A549 (cell line): ENCODE measurements around the gene CCDC138.

Experiments used
- BHLHE40 ChIP-seq: IDR thresholded peaks from 2 replicates; pipeline ENCODE4 v1.6.1; 2012; ENCODE audit warnings: low read depth, low read length, inconsistent platforms
- CHD2 ChIP-seq: fragments of 150-350 bp; IDR thresholded peaks from 2 replicates; pipeline ENCODE4 v1.6.1; 2014; ENCODE audit warnings: low read length; ENCODE audit not compliant: partially characterized antibody
- CTCF ChIP-seq: fragments of >200 bp; sonication (Bioruptor Twin); formaldehyde crosslinking; IDR thresholded peaks from 3 replicates; pipeline ENCODE4 v1.5.1; 2016
- EHMT2 ChIP-seq: fragments of 200-600 bp; sonication (generic); IDR thresholded peaks from 2 replicates; pipeline ENCODE4 v1.6.1; 2016; ENCODE audit warnings: antibody characterized with exemption, low read depth, mild to moderate bottlenecking, moderate library complexity
- EP300 ChIP-seq, 2 experiments: fragments of >200 bp; sonication (Bioruptor Twin); formaldehyde crosslinking; IDR thresholded peaks; 2 replicates in 1 of 2; 3 replicates in 1 of 2; pipeline ENCODE4 v1.6.1; 2016 to 2017
- ESRRA ChIP-seq: fragments of 150-350 bp; IDR thresholded peaks from 2 replicates; pipeline ENCODE4 v1.6.1; 2014; ENCODE audit warnings: mild to moderate bottlenecking, low read length, borderline replicate concordance
- HDAC2 ChIP-seq: fragments of 200-600 bp; sonication (generic); IDR thresholded peaks from 2 replicates; pipeline ENCODE4 v1.6.1; 2016
- HOXB5 ChIP-seq: fragments of 250-450 bp; sonication (Bioruptor Pico); IDR thresholded peaks from 2 replicates; pipeline ENCODE4 v1.5.0; 2020; ENCODE audit warnings: mild to moderate bottlenecking, moderate library complexity
- MAZ ChIP-seq: fragments of 150-350 bp; IDR thresholded peaks from 2 replicates; pipeline ENCODE4 v1.6.1; 2014; ENCODE audit warnings: antibody characterized with exemption, low read depth, low read length, borderline replicate concordance
- PHF8 ChIP-seq: fragments of 200-600 bp; sonication (generic); IDR thresholded peaks from 2 replicates; pipeline ENCODE4 v1.6.1; 2016; ENCODE audit warnings: low read depth, mild to moderate bottlenecking, antibody characterized with exemption, moderate library complexity, borderline replicate concordance
- POLR2A ChIP-seq: IDR thresholded peaks from 2 replicates; pipeline ENCODE4 v1.6.1; 2012; ENCODE audit warnings: mild to moderate bottlenecking, low read length
- RCOR1 ChIP-seq: fragments of 150-350 bp; IDR thresholded peaks from 2 replicates; pipeline ENCODE4 v1.6.1; 2014; ENCODE audit warnings: antibody characterized with exemption, low read length, low read depth

- TF ChIP-seq CTCF, result no peak
- no peak for TF ChIP-seq ESRRA
- TF ChIP-seq MAZ, result no peak
- no peak for TF ChIP-seq PHF8
- no peak for TF ChIP-seq CHD2
- TF ChIP-seq EP300 (IDR thresholded peaks at IDR 0.05), result no peak
- TF ChIP-seq HOXB5 (CRISPR knock-in tag), result no peak
- TF ChIP-seq RCOR1, result no peak
- no peak for TF ChIP-seq BHLHE40
- TF ChIP-seq HDAC2, result no peak
- TF ChIP-seq POLR2A, result no peak
- no peak for TF ChIP-seq EHMT2
Observed at GRCh38 chr2:108787216-108787541, 608 bp downstream of the CCDC138 start.
